ENCODE data around the gene ETV6.

The ETV6 gene

DNA sequence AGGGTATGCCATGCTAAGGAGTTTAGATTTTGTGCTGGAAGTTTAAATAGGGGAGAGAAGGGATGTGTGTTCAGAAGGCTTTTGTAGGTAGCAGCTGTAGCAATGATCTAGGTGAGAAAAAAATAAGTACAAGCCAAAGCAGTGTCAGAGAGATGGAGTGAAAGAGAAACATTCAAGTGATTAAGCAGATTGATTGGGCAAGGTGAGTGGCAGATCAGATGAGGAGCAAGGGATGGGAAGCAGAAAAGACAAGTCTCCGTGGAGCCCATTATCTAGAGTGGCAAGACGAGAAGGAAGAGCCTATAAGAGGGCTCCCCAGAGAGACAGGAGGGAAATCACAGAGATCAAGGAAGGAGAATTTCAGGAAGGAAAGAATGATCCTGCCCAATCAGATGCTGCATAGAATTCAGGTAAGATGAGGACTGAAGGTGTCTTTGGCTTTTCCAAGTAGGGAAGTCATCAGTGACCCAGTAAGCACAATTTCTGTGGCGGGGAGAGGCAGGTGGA is 133.5 kb downstream of the ETV6 start:
- DNase-seq, result no peak

DNA sequence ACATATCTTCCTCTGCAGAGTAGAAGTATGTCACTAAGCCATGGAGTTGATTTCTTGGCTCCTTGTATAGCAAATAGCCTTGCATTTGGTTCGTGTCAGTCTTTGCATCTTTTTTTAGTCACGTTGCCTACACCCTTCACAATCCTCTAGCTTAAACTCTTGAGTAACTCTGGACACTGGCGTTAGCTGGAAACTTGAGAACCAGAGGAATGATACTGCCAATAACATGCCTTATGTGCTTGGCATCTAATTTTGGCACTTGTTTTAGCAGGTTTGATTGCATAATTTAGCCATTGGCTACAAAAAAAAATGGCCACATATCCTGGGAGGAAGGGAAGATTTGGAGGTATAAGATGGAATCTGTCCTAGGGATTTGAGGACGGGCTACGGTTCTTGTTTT is 136.2 kb downstream of the ETV6 start:
- no peak for DNase-seq

- DNase-seq, result no peak
These were observed 137.3 kb downstream of the ETV6 start for GRCh38 chr12:11786638-11787365.

GRCh38 chr12:11787437-11787836 is 138.0 kb downstream of the ETV6 start:
- DNase-seq, result no peak

- peak; percentile 18 for DNase-seq
These were observed 138.7 kb downstream of the ETV6 start for GRCh38 chr12:11787933-11788849.

GRCh38 chr12:11793921-11794710 is 144.6 kb downstream of the ETV6 start:
- no peak for DNase-seq

DNA sequence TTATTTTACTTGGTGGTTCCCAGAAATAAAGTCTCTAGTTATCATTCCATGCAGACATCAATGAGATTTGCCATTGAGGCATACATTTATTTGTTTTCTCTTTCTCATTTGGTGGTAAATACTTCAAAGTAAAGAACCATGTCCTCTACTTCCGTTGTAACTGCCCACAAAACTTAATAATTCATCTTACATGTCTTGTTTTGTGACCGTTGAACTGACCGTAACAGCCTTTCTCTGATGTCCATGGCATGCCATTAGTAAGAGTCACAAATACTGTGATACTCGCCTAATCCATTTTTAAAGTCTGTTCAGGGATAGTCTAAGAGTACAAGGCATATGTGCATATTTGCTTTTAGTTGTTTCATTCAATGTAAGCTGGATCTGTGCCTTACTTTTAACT is 145.3 kb downstream of the ETV6 start:
- no peak for DNase-seq

DNA sequence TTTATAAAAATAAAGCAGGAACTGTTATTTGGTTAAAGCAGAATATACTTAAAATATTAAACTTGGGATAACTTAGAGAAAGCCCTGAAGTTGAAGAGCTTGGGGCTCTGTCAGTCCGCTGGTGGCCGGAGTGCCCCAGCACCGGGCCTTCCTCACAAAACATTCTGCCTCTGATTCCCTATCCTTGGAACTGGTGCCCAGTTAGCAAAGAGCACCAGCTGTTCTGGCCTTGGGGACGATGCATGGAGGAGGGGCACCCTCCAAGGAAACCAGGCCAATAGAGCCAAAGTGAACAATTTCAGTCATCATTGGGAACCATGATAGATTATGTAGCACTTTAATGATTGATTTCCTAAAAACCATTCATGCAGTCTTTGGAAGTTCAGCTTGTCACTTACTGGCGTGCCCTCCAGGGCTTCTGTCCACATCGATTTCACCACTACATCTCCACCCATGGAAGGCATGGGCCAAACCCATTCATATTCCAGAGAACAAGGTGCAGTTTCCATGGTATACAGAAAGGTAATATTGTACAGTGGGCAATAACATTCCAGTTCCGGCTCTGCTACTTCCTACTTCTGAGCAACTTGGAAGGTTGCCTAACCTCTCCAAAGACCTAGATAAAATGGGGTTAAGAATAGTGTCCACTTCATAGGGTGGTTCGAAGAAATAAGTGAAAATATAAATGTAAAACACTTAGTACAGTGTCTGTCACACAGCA is 145.9 kb downstream of the ETV6 start:
- no peak for DNase-seq

GRCh38 chr12:11795913-11796459 is 146.5 kb downstream of the ETV6 start:
- DNase-seq, result no peak

- no peak for DNase-seq
These were observed 147.9 kb downstream of the ETV6 start for GRCh38 chr12:11797317-11797913.

GRCh38 chr12:11798006-11798708 is 148.7 kb downstream of the ETV6 start:
- DNase-seq, result no peak

DNA sequence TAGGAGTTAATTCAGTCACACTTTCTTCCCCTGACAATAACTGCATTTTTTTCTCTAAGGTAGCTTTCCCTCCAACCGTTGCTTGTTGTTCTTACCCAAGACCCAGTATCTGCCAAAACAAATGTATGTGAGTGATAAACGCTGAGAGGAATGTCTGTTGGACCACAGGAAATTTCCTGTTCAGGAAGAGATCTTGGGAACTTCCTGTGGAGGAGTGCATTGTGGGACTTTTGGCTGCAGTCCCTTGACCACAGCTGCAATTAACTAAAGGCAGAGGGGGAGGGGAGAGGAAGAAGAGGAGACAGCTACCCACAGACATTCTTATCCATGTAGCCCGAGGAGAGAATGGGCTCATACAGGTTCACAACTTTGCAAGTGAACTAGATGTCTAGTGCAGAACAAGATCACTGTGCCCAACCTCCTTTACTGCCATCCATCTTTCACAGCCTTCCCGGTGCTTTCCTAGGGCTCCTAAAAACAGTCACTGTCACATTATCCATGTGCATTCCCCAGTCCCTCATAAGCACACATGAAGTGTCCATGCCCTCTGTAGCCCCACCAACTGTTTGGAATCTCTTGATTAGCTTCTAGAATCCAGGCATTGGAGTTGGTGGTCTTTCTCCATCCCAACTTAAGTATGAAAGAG is 149.5 kb downstream of the ETV6 start:
- no peak for DNase-seq

DNA sequence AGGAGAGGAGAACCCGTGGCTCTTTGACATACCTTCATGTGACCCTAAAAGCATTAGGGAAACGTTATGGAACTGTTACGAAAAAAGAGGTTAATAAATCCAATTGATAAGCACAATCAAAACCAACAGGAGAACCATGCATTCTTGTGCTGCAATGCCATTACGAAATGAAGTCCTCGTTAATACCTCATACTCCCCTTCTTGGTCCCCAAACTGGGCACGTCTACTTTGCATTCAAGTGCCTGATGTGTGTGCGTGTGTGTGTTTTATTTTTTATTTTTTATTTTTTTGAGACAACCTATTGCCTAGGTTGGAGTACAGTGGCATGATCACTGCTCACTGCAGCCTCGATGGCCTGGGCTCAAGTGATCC is 150.0 kb downstream of the ETV6 start:
- no peak for DNase-seq

GRCh38 chr12:11801643-11802042 is 152.2 kb downstream of the ETV6 start:
- DNase-seq, result no peak

GRCh38 chr12:11804130-11804529 is 154.7 kb downstream of the ETV6 start:
- no peak for DNase-seq

DNA sequence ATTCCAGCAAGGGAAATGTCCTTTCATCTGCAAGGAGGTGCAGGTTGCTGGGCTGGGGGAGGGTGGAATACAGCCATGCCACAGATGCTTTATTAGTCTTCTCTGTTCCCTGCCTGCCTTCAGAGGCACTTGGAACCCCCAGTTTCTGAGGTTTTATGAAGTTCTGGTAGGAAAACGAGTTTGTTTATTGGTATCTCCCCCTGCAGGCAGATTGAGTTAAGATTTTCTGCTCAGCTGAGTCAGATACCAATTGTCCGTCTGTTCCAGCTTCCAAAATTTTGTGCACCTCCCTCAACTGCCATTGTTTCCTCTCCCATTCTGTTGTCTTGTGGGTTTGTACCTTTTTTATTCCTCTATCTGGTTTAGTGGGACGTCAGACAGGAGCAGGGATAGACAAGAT is 155.6 kb downstream of the ETV6 start:
- no peak for DNase-seq

DNA sequence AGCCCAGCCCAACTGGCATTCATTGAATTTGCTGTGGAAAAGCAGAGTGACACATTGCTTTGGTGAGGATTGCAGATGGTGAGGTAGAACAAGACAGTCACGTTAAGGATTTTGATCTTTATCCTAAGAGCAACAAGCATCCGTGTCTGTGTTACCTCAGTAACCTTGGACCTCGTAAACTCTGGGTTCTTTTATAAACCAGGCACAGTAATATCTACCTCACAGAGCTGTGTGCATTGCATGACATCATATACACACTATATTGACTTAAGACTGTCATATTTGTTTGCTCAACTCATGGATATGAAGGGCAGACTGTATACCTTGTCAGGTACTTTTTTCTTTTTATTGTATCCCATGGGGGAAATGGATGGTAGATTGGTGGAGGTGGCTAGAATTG is 156.2 kb downstream of the ETV6 start:
- DNase-seq, result no peak

DNA sequence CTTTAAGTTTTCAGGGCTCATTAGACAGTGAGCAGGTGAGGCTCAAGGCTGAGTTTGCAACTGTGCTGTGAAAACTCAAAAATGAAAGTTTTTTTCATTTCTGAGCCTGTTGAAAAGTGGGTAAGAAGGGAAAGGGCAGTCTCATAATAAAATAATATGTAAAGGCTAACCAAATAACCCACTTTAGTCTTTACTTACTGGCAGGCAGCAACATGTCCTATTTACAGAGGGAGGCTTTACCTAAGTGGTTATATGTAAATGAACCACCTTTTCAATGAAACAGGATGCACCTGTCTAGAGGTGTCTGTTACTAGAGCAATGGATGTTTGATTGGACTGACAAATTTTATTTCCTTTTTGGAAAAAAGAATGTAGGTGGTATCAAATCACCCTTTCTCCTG is 158.0 kb downstream of the ETV6 start:
- DNase-seq, result peak; percentile 41

- DNase-seq, result no peak
These were observed 159.5 kb downstream of the ETV6 start for GRCh38 chr12:11808931-11809330.

- no peak for DNase-seq
These were observed 160.7 kb downstream of the ETV6 start for GRCh38 chr12:11810206-11810545.

GRCh38 chr12:11811008-11811407 is 161.5 kb downstream of the ETV6 start:
- no peak for DNase-seq

Data from NCI-H1048 (cell line).